CD4-positive, alpha-beta T cell (primary cell): ENCODE measurements around the gene CCL1. TPM values are rescaled to one million over a fixed set of nuclear protein-coding genes. Genes with fewer than 3 reads are reported as not detected.
A peak's percentile ranks its signal among the peaks of the same experiment; 100 is the strongest.

Experiments used
- ATAC-seq: fragments of 200-7000 bp; cut with Tn5 transposase; one replicate; pipeline ENCODE4 v1.10.0; 2022; ENCODE audit warnings: mild to moderate bottlenecking; ENCODE audit not compliant: poor library complexity
- CTCF ChIA-PET: fragments of 350-600 bp; sonication (Branson Sonifier 250); formaldehyde crosslinking; loops from one replicate; lab custom pipeline; 2021; ENCODE audit warnings: antibody characterized with exemption, inconsistent platforms; lab: Charles Lee
- POLR2A ChIA-PET: fragments of 350-600 bp; sonication (Branson Sonifier 250); formaldehyde crosslinking; loops from one replicate; lab custom pipeline; 2021; ENCODE audit warnings: antibody characterized with exemption, inconsistent platforms; lab: Charles Lee
- DNase-seq, 14 experiments: peaks; one replicate each; pipeline ENCODE4 v3.0.0-alpha.2; 2013 to 2020; ENCODE audit warnings: mixed read lengths in 2 of 14
- H3K27ac ChIP-seq, 2 donors: one replicate each; pipeline versions ENCODE4 v1.5.1 to v1.7.0; 2013; ENCODE audit warnings: low read length in 2 of 2, low read depth in 1 of 2, mild to moderate bottlenecking in 1 of 2
- H3K27me3 ChIP-seq, 2 experiments: 1 replicate in 1 of 2; 2 replicates in 1 of 2; pipeline versions ENCODE4 v1.6.1 to v1.7.0; 2013; ENCODE audit warnings: low read length in 2 of 2, control low read depth in 1 of 2, mild to moderate bottlenecking in 1 of 2, moderate library complexity in 1 of 2; ENCODE audit not compliant: insufficient read depth in 2 of 2, control insufficient read depth in 1 of 2
- H3K36me3 ChIP-seq: one replicate; pipeline ENCODE4 v1.6.1; 2013; ENCODE audit warnings: low read length, control low read depth; ENCODE audit not compliant: insufficient read depth
- H3K4me1 ChIP-seq: one replicate; pipeline ENCODE4 v1.6.1; 2013; ENCODE audit warnings: low read length, control low read depth; ENCODE audit not compliant: insufficient read depth
- H3K4me3 ChIP-seq: one replicate; pipeline ENCODE4 v1.5.1; 2013; ENCODE audit warnings: mild to moderate bottlenecking, low read length, moderate library complexity
- H3K9me3 ChIP-seq, 2 experiments: 1 replicate in 1 of 2; 2 replicates in 1 of 2; pipeline versions ENCODE4 v1.6.1 to v1.7.0; 2013; ENCODE audit warnings: low read length in 2 of 2, mild to moderate bottlenecking in 2 of 2, control low read depth in 1 of 2, moderate library complexity in 1 of 2; ENCODE audit not compliant: control insufficient read depth in 1 of 2, insufficient read depth in 1 of 2
- H3K27ac Mint-ChIP-seq: one replicate; pipeline ENCODE4 v1.8.0; 2020; ENCODE audit warnings: mixed read lengths
- H3K27me3 Mint-ChIP-seq: one replicate; pipeline ENCODE4 v1.8.0; 2021; ENCODE audit warnings: mixed read lengths
- H3K36me3 Mint-ChIP-seq: one replicate; pipeline ENCODE4 v1.8.0; 2021; ENCODE audit warnings: low read depth, mixed read lengths
- H3K4me1 Mint-ChIP-seq: one replicate; pipeline ENCODE4 v1.8.0; 2021; ENCODE audit warnings: low read depth, mixed read lengths
- H3K4me3 Mint-ChIP-seq: one replicate; pipeline ENCODE4 v1.8.0; 2020; ENCODE audit warnings: mild to moderate bottlenecking, mixed read lengths
- H3K9me3 Mint-ChIP-seq: one replicate; pipeline ENCODE4 v1.8.0; 2020; ENCODE audit warnings: mixed read lengths
- CTCF ChIP-seq: fragments of 200-600 bp; IDR thresholded peaks from one replicate; pipeline ENCODE4 v1.8.0; 2022; ENCODE audit warnings: antibody characterized with exemption, mild to moderate bottlenecking
- intact Hi-C, 2 experiments: fragments of 100-400 bp; cut with DNase I in 1 of 2; cut with micrococcal nuclease in 1 of 2; formaldehyde crosslinking; loops; one replicate each; pipeline versions ENCODE4 v1.15.1 to v1.9.0; 2023 to 2025; cut with DNase I, micrococcal nuclease
- total RNA-seq, 174 experiments: library from RNA in 2 of 174; stranded (reverse) in 2 of 174; gene quantifications; one replicate each; pipeline ENCODE4 v1.2.3 and lab custom pipeline; 2021 to 2026

CCL1 gene
- total RNA-seq, 2 experiments from 2014 or later: not detected

GRCh38 chr17:34318474-34318873 is 44.6 kb downstream of the CCL1 start:
- Histone ChIP-seq H3K36me3 (no peaks in the 10 kb centered on the region), H3K27me3 (peaks cover 0 to 7% of the 10 kb centered on the region in 2 experiments), H3K27ac (no peak overlapping the region), H3K4me3 (no peak overlapping the region), H3K9me3 (no peaks in the 10 kb centered on the region), H3K4me1 (no peaks in the 10 kb centered on the region)
- CTCF ChIA-PET: no interaction called here
- no peak for TF ChIP-seq CTCF
- H3K27me3 Mint-ChIP-seq: peaks cover 23% of the 10 kb centered on the region
- H3K4me1 Mint-ChIP-seq: no peaks in the 10 kb centered on the region
- POLR2A ChIA-PET: no interaction called here
- no peak overlapping the region for H3K4me3 Mint-ChIP-seq
- intact Hi-C loops: no loop called here
- H3K27ac Mint-ChIP-seq: no peak overlapping the region
- ATAC-seq (no peak), DNase-seq (peak in 2 of 14 experiments; percentile 13 to 20)
- no peaks in the 10 kb centered on the region for H3K36me3 Mint-ChIP-seq
- no peaks in the 10 kb centered on the region for H3K9me3 Mint-ChIP-seq

GRCh38 chr17:34314279-34314678 is 48.8 kb downstream of the CCL1 start:
- Histone ChIP-seq H3K27me3 (peaks cover 5 to 7% of the 10 kb centered on the region in 2 experiments), H3K4me1 (no peaks in the 10 kb centered on the region), H3K9me3 (no peaks in the 10 kb centered on the region), H3K27ac (no peak overlapping the region), H3K36me3 (no peaks in the 10 kb centered on the region), H3K4me3 (no peak overlapping the region)
- ATAC-seq: no peak
- no peak overlapping the region for H3K27ac Mint-ChIP-seq
- no peaks in the 10 kb centered on the region for H3K9me3 Mint-ChIP-seq
- intact Hi-C loops: no loop called here
- CTCF ChIA-PET: no interaction called here
- no peak for DNase-seq
- no peak overlapping the region for H3K4me3 Mint-ChIP-seq
- no peak for TF ChIP-seq CTCF
- no peaks in the 10 kb centered on the region for H3K36me3 Mint-ChIP-seq
- peaks cover 35% of the 10 kb centered on the region for H3K27me3 Mint-ChIP-seq
- no peaks in the 10 kb centered on the region for H3K4me1 Mint-ChIP-seq
- POLR2A ChIA-PET: no interaction called here

- Mint-ChIP-seq H3K27me3 (peaks cover 35% of the 10 kb centered on the region), H3K9me3 (no peaks in the 10 kb centered on the region), H3K4me1 (no peaks in the 10 kb centered on the region), H3K27ac (no peak overlapping the region), H3K4me3 (no peak overlapping the region), H3K36me3 (no peaks in the 10 kb centered on the region)
- TF ChIP-seq CTCF: no peak
- Histone ChIP-seq H3K4me1 (no peaks in the 10 kb centered on the region), H3K36me3 (no peaks in the 10 kb centered on the region), H3K4me3 (no peak overlapping the region), H3K27me3 (peaks cover 5 to 7% of the 10 kb centered on the region in 2 experiments), H3K27ac (no peak overlapping the region), H3K9me3 (no peaks in the 10 kb centered on the region)
- no peak for DNase-seq
- POLR2A ChIA-PET: no interaction called here
- no peak for ATAC-seq
- CTCF ChIA-PET: no interaction called here
- intact Hi-C loops: no loop called here
Measured at GRCh38 chr17:34313164-34313563, 49.9 kb downstream of the CCL1 start.
